Measurements from ENCODE around the gene AK5.

The AK5 gene

DNA sequence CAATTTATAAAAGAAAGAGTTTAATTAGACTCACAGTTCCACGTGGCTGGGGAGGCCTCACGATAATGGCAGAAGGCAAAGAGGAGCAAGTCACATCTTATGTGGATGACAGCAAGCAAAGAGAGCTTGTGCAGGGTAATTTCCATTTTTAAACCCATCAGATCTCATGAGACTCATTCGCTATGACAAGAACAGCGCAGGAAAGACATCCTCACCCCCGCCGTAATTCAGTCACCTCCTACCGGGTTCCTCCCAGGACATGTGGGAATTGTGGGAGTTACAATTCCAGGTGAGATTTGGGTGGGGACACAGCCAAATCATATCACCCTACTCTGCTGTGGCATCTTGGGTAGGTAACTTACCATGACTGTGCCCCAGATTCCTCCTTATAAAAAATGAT lies 79.8 kb downstream of the AK5 start:
- TF ChIP-seq, protein P1, sequence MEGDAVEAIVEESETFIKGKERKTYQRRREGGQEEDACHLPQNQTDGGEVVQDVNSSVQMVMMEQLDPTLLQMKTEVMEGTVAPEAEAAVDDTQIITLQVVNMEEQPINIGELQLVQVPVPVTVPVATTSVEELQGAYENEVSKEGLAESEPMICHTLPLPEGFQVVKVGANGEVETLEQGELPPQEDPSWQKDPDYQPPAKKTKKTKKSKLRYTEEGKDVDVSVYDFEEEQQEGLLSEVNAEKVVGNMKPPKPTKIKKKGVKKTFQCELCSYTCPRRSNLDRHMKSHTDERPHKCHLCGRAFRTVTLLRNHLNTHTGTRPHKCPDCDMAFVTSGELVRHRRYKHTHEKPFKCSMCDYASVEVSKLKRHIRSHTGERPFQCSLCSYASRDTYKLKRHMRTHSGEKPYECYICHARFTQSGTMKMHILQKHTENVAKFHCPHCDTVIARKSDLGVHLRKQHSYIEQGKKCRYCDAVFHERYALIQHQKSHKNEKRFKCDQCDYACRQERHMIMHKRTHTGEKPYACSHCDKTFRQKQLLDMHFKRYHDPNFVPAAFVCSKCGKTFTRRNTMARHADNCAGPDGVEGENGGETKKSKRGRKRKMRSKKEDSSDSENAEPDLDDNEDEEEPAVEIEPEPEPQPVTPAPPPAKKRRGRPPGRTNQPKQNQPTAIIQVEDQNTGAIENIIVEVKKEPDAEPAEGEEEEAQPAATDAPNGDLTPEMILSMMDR (IDR thresholded peaks at IDR 0.05) = no peak
- no peak overlapping the region for H3K27ac ChIP-seq
- H3K9me3 ChIP-seq = no peaks in the 10 kb centered on the region
- H3K36me3 ChIP-seq = no peaks in the 10 kb centered on the region
- H3K4me1 ChIP-seq (ENCODE audit: control insufficient read depth in 1 of 2, insufficient read depth in 1 of 2, low read depth in 1 of 2, low read length in 1 of 2) = no peaks in the 10 kb centered on the region
- H3K4me3 ChIP-seq (ENCODE audit: low read depth in 1 of 2, low read length in 1 of 2) = no peak overlapping the region
- no peaks in the 10 kb centered on the region for H3K27me3 ChIP-seq

DNA sequence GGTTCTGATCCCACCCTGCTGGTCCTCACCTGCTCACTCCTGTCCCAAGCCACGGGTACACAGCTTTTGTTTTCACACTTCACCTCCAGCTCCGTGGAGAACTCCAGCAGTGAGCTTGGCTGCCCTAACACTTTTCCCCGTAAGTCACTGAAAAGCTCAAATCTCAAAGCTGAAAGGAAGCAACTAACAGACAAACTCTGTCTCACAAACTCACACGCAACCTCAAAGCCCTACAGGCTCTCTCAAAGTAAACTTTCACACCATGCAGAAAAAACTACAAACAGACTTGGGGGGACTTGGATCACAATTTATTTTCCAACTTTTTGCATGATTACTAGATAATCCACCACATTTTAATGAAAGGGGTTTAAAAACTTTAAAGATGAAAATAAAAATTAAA lies 88.3 kb downstream of the AK5 start:
- TF ChIP-seq, protein P1 (IDR thresholded peaks at IDR 0.05) = no peak
- H3K36me3 ChIP-seq = no peaks in the 10 kb centered on the region
- H3K27ac ChIP-seq = no peak overlapping the region
- H3K4me3 ChIP-seq (ENCODE audit: low read depth in 1 of 2, low read length in 1 of 2) = no peak overlapping the region
- no peaks in the 10 kb centered on the region for H3K27me3 ChIP-seq
- H3K4me1 ChIP-seq (ENCODE audit: control insufficient read depth in 1 of 2, insufficient read depth in 1 of 2, low read depth in 1 of 2, low read length in 1 of 2) = no peaks in the 10 kb centered on the region
- H3K9me3 ChIP-seq = no peaks in the 10 kb centered on the region

DNA sequence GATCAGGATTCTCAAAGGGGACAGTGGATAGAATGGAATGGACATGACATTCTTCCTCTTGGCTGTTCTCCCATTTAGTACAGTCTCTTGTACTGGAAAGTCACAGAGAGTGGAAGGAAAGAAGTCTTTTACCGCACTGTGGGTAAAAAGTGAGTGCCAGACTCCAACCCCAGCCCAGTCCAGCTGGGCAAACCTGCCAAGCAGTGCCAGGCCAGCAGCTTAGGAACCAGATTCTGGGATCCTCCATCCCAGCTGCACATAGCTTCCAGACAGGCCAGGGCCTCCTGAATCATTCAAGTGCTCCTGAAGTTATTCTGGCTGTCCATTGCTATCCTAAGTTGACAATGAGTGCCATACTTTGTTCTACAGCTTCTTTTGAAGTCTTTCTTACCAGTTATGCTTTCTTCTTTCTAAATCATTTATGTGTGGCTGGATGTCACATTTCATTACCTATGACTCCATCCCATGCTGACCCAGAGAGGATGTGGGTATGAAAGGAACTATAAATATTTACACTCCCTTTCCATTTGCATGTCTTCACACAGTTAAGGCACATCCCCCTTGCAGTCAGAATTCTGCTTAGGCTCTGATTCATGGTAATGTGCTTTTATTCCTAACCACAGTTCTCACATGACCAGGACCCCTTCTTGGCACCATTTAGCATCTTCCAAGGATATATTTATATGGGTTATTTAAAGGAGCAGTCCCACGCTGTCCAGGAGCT lies 88.9 kb downstream of the AK5 start:
- Histone ChIP-seq H3K27me3 (no peaks in the 10 kb centered on the region), H3K36me3 (no peaks in the 10 kb centered on the region), H3K27ac (no peak overlapping the region), H3K4me1 (ENCODE audit: control insufficient read depth in 1 of 2, insufficient read depth in 1 of 2, low read depth in 1 of 2, low read length in 1 of 2) (no peaks in the 10 kb centered on the region), H3K4me3 (ENCODE audit: low read depth in 1 of 2, low read length in 1 of 2) (no peak overlapping the region), H3K9me3 (no peaks in the 10 kb centered on the region)
- TF ChIP-seq, protein P1 (IDR thresholded peaks at IDR 0.05) = no peak

- H3K4me3 ChIP-seq (ENCODE audit: low read depth in 1 of 2, low read length in 1 of 2) = no peak overlapping the region
- TF ChIP-seq, protein P1 (IDR thresholded peaks at IDR 0.05) = no peak
- H3K27me3 ChIP-seq = no peaks in the 10 kb centered on the region
- H3K36me3 ChIP-seq = no peaks in the 10 kb centered on the region
- no peaks in the 10 kb centered on the region for H3K4me1 ChIP-seq (ENCODE audit: control insufficient read depth in 1 of 2, insufficient read depth in 1 of 2, low read depth in 1 of 2, low read length in 1 of 2)
- H3K27ac ChIP-seq = no peak overlapping the region
- no peaks in the 10 kb centered on the region for H3K9me3 ChIP-seq
Measured at GRCh38 chr1:77371396-77371795, 89.6 kb downstream of the AK5 start.

DNA sequence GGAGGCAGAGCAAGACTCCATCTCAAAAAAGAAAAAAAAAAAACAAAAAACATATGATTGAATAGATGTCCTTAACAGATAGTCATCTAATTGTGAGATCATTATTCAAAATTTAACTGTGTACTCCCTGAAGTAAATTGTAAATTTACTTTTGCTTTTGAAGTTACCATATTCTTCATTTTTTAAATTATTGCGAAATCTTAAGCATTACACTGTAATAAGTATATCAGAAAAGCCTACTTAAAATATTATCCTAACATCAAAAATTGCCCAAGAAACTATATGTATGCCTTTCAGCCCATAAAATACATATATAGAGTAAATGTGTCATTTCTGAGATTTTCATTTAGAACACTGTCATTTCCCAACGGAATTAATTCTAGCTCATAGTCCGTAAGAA lies 91.9 kb downstream of the AK5 start:
- no peaks in the 10 kb centered on the region for H3K27me3 ChIP-seq
- H3K4me3 ChIP-seq (ENCODE audit: low read depth in 1 of 2, low read length in 1 of 2) = no peak overlapping the region
- H3K27ac ChIP-seq = no peak overlapping the region
- TF ChIP-seq, protein P1 (IDR thresholded peaks at IDR 0.05) = no peak
- H3K36me3 ChIP-seq = no peaks in the 10 kb centered on the region
- H3K4me1 ChIP-seq (ENCODE audit: control insufficient read depth in 1 of 2, insufficient read depth in 1 of 2, low read depth in 1 of 2, low read length in 1 of 2) = no peaks in the 10 kb centered on the region
- H3K9me3 ChIP-seq = no peaks in the 10 kb centered on the region
